Measurements from ENCODE around the gene RNF112.
"Not testable (repeated sequence)": the region's sequence is repeated elsewhere in the genome, so short reads cannot be mapped to it uniquely, and the experiment has no call there.

Gene RNF112

GRCh38 chr17:19412510-19412909, 1.5 kb downstream of the RNF112 start:
- no peak for DNase-seq (ENCODE audit: low read depth in 2 of 3, low spot score in 1 of 3)

- DNase-seq (ENCODE audit: low read depth in 2 of 3, low spot score in 1 of 3) = no peak
Observed at GRCh38 chr17:19412984-19413383, 2.0 kb downstream of the RNF112 start.

DNA sequence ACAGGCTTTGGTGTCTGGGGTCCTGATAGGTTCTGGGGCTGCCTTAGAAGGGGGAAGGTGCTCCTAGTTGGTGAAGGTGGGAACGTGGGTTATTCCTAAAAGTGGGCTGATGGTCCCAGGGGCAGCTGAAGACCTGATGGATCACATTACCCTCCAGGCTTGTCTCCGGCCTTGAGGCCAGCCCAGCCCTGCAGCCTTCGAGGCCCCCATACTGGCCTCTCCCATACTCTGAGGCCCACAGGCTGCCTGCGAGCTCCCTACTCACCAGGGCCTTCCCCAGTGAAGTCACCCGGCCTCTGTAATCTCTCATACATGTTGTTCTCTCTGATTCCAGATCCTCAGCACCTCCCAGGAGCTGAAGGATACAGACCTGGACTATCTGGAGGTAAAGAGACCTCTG, 2.7 kb downstream of the RNF112 start:
- no peak for DNase-seq (ENCODE audit: low read depth in 2 of 3, low spot score in 1 of 3)

- no peak for DNase-seq (ENCODE audit: low read depth in 2 of 3, low spot score in 1 of 3)
Observed at GRCh38 chr17:19414396-19415280, 3.6 kb downstream of the RNF112 start.

- DNase-seq (ENCODE audit: low read depth in 2 of 3, low spot score in 1 of 3) = no peak
Observed at GRCh38 chr17:19415311-19415710, 4.3 kb downstream of the RNF112 start.

DNA sequence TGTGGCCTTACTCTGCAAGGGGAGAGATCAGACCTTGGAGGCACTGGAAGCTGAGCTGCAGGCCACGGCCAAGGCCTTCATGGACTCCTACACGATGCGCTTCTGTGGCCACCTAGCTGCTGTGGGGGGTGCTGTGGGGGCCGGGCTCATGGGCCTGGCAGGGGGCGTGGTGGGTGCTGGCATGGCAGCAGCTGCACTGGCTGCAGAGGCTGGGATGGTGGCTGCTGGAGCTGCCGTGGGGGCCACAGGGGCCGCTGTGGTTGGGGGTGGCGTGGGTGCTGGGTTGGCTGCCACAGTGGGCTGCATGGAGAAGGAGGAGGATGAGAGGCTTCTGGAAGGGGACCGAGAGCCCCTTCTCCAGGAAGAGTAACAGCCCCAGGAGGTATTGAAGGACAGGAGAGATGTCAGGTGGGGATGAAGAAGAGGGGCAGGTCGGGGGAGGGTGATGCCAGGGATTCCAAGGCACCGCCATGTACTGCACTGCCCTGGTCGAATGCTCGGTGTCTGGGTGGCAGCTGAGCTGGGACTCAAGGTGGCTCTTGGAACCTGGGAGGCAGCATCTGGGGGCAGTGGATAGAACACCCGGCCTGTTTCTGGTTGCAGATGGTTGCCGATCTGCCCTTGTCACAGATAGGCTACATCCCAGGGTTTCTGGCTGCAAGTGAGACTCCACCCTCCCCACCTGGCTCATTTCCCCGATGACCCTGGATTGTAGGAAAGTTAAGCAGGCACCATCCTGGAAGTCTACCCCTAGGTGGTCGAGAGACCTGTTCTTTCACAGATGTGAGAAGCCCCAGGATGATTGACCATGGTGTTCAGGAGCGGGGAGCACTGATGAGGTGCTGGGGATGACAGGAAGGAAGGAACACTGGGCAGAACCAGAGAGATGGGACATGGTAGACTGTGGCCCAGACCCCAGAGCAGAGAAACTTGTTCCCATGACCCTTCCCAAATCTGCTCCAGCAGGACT, 5.1 kb downstream of the RNF112 start:
- DNase-seq (ENCODE audit: low read depth in 2 of 3, low spot score in 1 of 3) = no peak

DNA sequence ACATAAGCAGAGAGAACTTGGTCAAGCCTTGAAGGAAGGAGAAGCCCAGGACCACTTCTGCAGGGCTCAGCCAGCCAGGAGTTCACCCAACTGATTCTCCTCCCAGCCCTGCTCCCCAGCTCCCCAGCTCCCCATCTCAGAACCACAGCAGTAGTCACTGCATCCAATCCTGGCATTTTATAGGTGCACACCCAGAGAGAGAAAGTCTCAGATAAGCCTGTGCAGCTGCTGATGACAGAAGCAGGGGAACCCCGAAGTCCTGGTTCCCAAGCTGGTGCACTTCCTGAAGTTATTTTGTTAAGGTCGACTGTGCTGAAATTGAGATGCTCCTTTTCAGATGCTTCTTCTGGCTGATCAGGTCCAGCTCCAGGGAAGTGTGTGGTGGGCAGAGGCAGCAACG, 6.6 kb downstream of the RNF112 start:
- DNase-seq (ENCODE audit: low read depth in 2 of 3, low spot score in 1 of 3) = no peak

GRCh38 chr17:19418251-19418992, 7.4 kb downstream of the RNF112 start:
- peak in 1 of 3 donors; percentile 18 for DNase-seq (ENCODE audit: low read depth in 2 of 3, low spot score in 1 of 3)

- DNase-seq (ENCODE audit: low read depth in 2 of 3, low spot score in 1 of 3) = no peak
Observed at GRCh38 chr17:19421219-19421618, 10.2 kb downstream of the RNF112 start.

GRCh38 chr17:19421926-19422325, 10.9 kb downstream of the RNF112 start:
- DNase-seq (ENCODE audit: low read depth in 2 of 3, low spot score in 1 of 3) = no peak

GRCh38 chr17:19424934-19425868, 14.2 kb downstream of the RNF112 start:
- no peak for DNase-seq (ENCODE audit: low read depth in 2 of 3, low spot score in 1 of 3)

GRCh38 chr17:19426631-19427030, 15.6 kb downstream of the RNF112 start:
- DNase-seq (ENCODE audit: low read depth in 2 of 3, low spot score in 1 of 3) = no peak

DNA sequence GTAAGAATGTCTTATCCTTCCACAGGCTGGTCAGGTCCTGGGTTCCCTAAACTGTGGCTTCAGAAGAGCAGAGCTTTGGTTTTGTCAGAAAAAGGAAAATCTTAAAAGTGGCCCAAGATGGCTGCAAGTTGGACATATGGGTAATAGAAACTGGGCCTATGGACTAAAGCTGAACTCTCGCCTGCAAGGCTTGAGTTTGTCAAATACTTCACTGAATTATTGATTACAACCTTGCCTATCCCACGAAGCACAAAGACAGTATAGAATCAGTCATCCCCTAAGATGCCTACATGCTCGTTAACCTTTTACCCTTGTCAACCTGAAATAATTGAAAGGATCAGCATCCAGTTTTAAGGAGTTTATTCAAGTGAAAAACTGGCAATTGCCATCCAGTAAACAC, 20.7 kb downstream of the RNF112 start:
- no peak for DNase-seq (ENCODE audit: low read depth in 2 of 3, low spot score in 1 of 3)

DNA sequence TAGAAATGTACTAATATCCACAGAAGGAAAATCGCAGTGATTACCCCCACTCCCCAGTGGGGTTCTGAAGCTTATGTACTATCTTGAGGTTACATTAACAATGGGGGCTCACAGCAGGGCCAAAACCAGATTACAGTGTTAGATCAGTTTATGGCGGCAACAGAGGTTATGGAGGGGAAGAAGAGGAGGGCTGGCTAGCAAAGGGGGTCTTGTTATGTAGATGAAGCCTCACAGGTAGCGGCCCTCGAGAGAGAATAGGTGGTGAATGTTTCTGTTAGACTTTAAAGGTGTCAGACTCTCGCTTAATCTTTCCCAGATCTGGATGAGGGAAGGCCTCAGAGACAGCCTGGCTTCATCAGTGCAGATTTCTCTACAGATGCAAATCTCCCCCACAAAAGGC, 22.2 kb downstream of the RNF112 start:
- DNase-seq (ENCODE audit: low read depth in 2 of 3, low spot score in 1 of 3) = no peak

GRCh38 chr17:19433727-19434340, 22.8 kb downstream of the RNF112 start:
- DNase-seq (ENCODE audit: low read depth in 2 of 3, low spot score in 1 of 3) = no peak

- DNase-seq (ENCODE audit: low read depth in 2 of 3, low spot score in 1 of 3) = no peak
Observed at GRCh38 chr17:19440421-19440820, 29.4 kb downstream of the RNF112 start.

- DNase-seq (ENCODE audit: low read depth in 2 of 3, low spot score in 1 of 3) = not testable (repeated sequence)
Observed at GRCh38 chr17:19441288-19441687, 30.3 kb downstream of the RNF112 start.

DNA sequence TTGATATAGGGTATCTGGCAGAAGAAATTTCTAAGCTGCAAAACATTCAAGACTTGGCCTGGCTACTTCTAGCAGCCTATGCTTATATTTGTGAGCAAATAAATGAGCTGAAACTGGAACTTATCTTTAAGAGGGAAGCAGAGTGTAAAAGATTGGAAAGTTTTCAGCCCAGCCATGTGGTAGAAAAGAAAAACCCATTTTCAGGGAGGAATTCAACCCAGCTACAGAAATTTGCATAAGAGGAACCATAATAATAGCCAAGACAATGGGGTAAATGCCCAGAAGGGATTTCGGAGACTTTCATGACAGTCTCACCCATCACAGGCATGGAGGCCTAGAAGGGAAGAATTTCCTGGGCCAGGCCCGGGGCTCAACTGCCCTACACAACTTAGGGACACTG, 31.7 kb downstream of the RNF112 start:
- DNase-seq (ENCODE audit: low read depth in 2 of 3, low spot score in 1 of 3) = no peak

DNA sequence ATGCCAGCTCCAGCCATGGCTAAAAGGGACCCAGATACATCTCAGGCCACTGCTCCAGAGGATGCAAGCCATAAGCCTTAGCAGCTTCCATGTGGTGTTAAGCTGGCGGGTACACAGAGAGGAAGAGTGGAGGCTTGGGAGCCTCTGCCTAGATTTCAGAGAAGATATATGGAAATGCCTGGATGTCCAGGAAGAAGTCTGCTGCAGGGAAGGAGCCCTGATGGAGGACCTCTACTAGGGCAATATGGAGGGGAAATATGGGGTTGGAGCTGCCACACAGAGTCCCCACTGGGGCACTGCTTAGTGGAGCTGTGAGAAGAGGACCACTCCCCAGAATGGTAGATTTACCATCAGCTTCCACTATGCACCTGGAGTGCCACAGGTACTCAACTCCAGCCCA, 32.1 kb downstream of the RNF112 start:
- no peak for DNase-seq (ENCODE audit: low read depth in 2 of 3, low spot score in 1 of 3)

DNA sequence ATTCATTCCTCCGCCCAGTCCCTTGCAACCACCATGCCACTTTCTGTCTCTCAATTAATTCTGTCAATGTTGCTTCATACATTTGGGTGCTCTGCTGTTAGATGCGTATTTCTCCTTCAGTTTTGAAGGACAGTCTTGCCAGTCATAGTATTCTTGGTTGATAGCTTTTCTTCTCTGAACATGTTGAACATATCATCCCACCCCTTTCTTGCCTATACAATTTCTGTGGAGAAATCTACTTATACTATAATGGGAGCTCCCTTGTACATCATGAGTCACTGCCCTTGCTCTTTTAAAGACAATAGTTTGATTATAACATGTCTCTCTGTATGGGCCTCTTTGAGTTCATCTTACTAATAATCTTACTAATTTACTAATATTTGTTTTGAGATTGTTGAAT, 34.1 kb downstream of the RNF112 start:
- no peak for DNase-seq (ENCODE audit: low read depth in 2 of 3, low spot score in 1 of 3)
